Astrocyte (in vitro differentiated cells and primary cell): ENCODE data around the gene DSP. TPM values are rescaled to one million over a fixed set of nuclear protein-coding genes. Genes with fewer than 3 reads are reported as not detected.

Experiments used
- DNase-seq: peaks from one replicate; pipeline ENCODE4 v3.0.0-alpha.2; 2010; ENCODE audit warnings: low read depth
- FAIRE-seq: peaks from 2 replicates; lab custom pipeline; 2011; peaks lifted over from hg19 to GRCh38; lab: Jason Lieb, UNC
- H2AFZ ChIP-seq: 2 replicates; pipeline ENCODE4 v1.6.0; 2012; ENCODE audit warnings: low read depth, low read length, inconsistent platforms
- H3K27ac ChIP-seq: 2 replicates; pipeline ENCODE4 v1.5.1; 2011; ENCODE audit warnings: low read depth, low read length, inconsistent platforms
- H3K27me3 ChIP-seq: 2 replicates; pipeline ENCODE4 v1.6.0; 2011; ENCODE audit warnings: low read length, inconsistent platforms; ENCODE audit not compliant: insufficient read depth
- H3K36me3 ChIP-seq: 2 replicates; pipeline ENCODE4 v1.5.1; 2011; ENCODE audit warnings: low read length, inconsistent platforms; ENCODE audit not compliant: insufficient read depth
- H3K4me1 ChIP-seq: 2 replicates; pipeline ENCODE4 v1.5.1; 2011; ENCODE audit warnings: low read length, inconsistent platforms; ENCODE audit not compliant: insufficient read depth
- H3K4me2 ChIP-seq: 2 replicates; pipeline ENCODE4 v1.6.0; 2012; ENCODE audit warnings: low read length, inconsistent platforms
- H3K4me3 ChIP-seq: 2 replicates; pipeline ENCODE4 v1.5.1; 2011; ENCODE audit warnings: low read depth, mild to moderate bottlenecking, low read length, inconsistent platforms; ENCODE audit not compliant: insufficient read depth
- H3K79me2 ChIP-seq: 2 replicates; pipeline ENCODE4 v1.6.0; 2012; ENCODE audit warnings: mild to moderate bottlenecking, low read length, inconsistent platforms; ENCODE audit not compliant: insufficient read depth
- H3K9ac ChIP-seq: 2 replicates; pipeline ENCODE4 v1.6.0; 2012; ENCODE audit warnings: mild to moderate bottlenecking, low read length, inconsistent platforms
- H3K9me3 ChIP-seq: 2 replicates; pipeline ENCODE4 v1.5.1; 2012; ENCODE audit warnings: low read depth, mild to moderate bottlenecking, low read length, inconsistent platforms; ENCODE audit not compliant: insufficient read depth
- H4K20me1 ChIP-seq: 2 replicates; pipeline ENCODE4 v1.6.0; 2012; ENCODE audit warnings: low read length, inconsistent platforms; ENCODE audit not compliant: insufficient read depth
- H3K27ac Mint-ChIP-seq: one replicate; pipeline ENCODE4 v1.8.0; 2021; ENCODE audit warnings: mild to moderate bottlenecking, mixed read lengths; ENCODE audit not compliant: unreplicated experiment
- H3K27me3 Mint-ChIP-seq: one replicate; pipeline ENCODE4 v1.8.0; 2021; ENCODE audit warnings: low read depth, mixed read lengths; ENCODE audit not compliant: unreplicated experiment
- H3K36me3 Mint-ChIP-seq: one replicate; pipeline ENCODE4 v1.8.0; 2021; ENCODE audit warnings: low read depth, mixed read lengths; ENCODE audit not compliant: unreplicated experiment
- H3K4me1 Mint-ChIP-seq: one replicate; pipeline ENCODE4 v1.8.0; 2021; ENCODE audit warnings: low read depth, mixed read lengths; ENCODE audit not compliant: unreplicated experiment
- H3K4me3 Mint-ChIP-seq: one replicate; pipeline ENCODE4 v1.8.0; 2021; ENCODE audit warnings: mild to moderate bottlenecking, moderate library complexity, mixed read lengths; ENCODE audit not compliant: unreplicated experiment
- H3K9me3 Mint-ChIP-seq: one replicate; pipeline ENCODE4 v1.8.0; 2021; ENCODE audit warnings: mild to moderate bottlenecking, mixed read lengths; ENCODE audit not compliant: unreplicated experiment
- CTCF ChIP-seq: IDR thresholded peaks from 2 replicates; pipeline ENCODE4 v1.5.1; 2011; ENCODE audit warnings: low read depth, mild to moderate bottlenecking, inconsistent platforms, low read length, moderate library complexity; ENCODE audit not compliant: insufficient read depth
- EZH2 ChIP-seq: IDR thresholded peaks from 2 replicates; pipeline ENCODE4 v1.6.1; 2012; ENCODE audit warnings: mild to moderate bottlenecking, low read length, inconsistent platforms; ENCODE audit not compliant: insufficient read depth
- total RNA-seq: library from RNA; stranded (reverse); gene quantifications from 2 replicates; pipeline ENCODE4 v1.2.1, GENCODE V29; 2021

Gene DSP
- total RNA-seq, 1 donor from 2014 or later, result 468 TPM

GRCh38 chr6:7587631-7588100 is 46.2 kb downstream of the DSP start:
- peak overlapping the region; percentile 61 for H3K4me3 Mint-ChIP-seq
- FAIRE-seq, result no peak
- Histone ChIP-seq H2AFZ (no peak overlapping the region), H3K4me1 (peaks cover 15% of the 10 kb centered on the region), H4K20me1 (peaks cover 28% of the 10 kb centered on the region), H3K79me2 (peaks cover 27% of the 10 kb centered on the region), H3K27ac (no peak overlapping the region), H3K4me3 (no peak overlapping the region), H3K4me2 (peak overlapping the region; percentile 12), H3K9ac (no peak overlapping the region), H3K9me3 (no peaks in the 10 kb centered on the region), H3K36me3 (peaks cover 24% of the 10 kb centered on the region), H3K27me3 (no peaks in the 10 kb centered on the region)
- H3K4me1 Mint-ChIP-seq, result peaks cover 25% of the 10 kb centered on the region
- peaks cover 27% of the 10 kb centered on the region for H3K36me3 Mint-ChIP-seq
- H3K27me3 Mint-ChIP-seq, result no peaks in the 10 kb centered on the region
- TF ChIP-seq EZH2 (no peak), CTCF (no peak)
- peak overlapping the region; percentile 66 for H3K27ac Mint-ChIP-seq
- no peaks in the 10 kb centered on the region for H3K9me3 Mint-ChIP-seq
- DNase-seq, result peak; percentile 34

- TF ChIP-seq CTCF (no peak), EZH2 (no peak)
- Histone ChIP-seq H3K36me3 (peaks cover 15% of the 10 kb centered on the region), H2AFZ (no peak overlapping the region), H3K27ac (no peak overlapping the region), H3K9ac (no peak overlapping the region), H3K4me2 (no peak overlapping the region), H3K79me2 (peaks cover 35% of the 10 kb centered on the region), H3K4me3 (no peak overlapping the region), H3K27me3 (no peaks in the 10 kb centered on the region), H3K9me3 (no peaks in the 10 kb centered on the region), H3K4me1 (peaks cover 15% of the 10 kb centered on the region), H4K20me1 (peaks cover 32% of the 10 kb centered on the region)
- DNase-seq, result no peak
- no peak overlapping the region for H3K27ac Mint-ChIP-seq
- no peaks in the 10 kb centered on the region for H3K27me3 Mint-ChIP-seq
- no peak overlapping the region for H3K4me3 Mint-ChIP-seq
- no peak for FAIRE-seq
- no peaks in the 10 kb centered on the region for H3K9me3 Mint-ChIP-seq
- peaks cover 29% of the 10 kb centered on the region for H3K4me1 Mint-ChIP-seq
- peaks cover 19% of the 10 kb centered on the region for H3K36me3 Mint-ChIP-seq
Measured at GRCh38 chr6:7588506-7588905, 47.0 kb downstream of the DSP start.

DNA sequence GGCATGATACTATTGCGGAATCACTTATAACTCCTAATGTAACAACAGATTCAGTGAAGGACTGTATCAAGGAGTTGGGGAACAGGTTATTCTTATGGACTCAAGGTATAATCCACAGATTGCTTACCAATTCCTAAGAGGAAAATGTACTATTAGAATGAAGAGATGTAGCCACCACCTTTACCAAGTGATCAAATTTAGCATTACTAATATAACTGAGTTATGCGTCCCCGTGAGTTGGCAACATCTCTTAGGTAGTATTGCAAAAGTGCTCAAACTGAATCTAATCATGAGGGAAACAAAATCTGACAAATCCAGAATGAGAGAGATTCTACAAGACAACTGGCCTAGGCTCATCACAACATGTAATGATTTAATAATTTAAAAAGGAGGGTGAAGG is 47.8 kb downstream of the DSP start:
- peak overlapping the region; percentile 36 for H3K27ac Mint-ChIP-seq

More for the DNA sequence above, 47.8 kb downstream of the DSP start:
- H3K4me3 Mint-ChIP-seq, result peak overlapping the region; percentile 98
- H3K9me3 Mint-ChIP-seq, result no peaks in the 10 kb centered on the region
- H3K27me3 ChIP-seq, result no peaks in the 10 kb centered on the region
- peaks cover 29% of the 10 kb centered on the region for H3K4me1 Mint-ChIP-seq
- H3K27ac ChIP-seq, result no peak overlapping the region
- H2AFZ ChIP-seq, result no peak overlapping the region
- peaks cover 12% of the 10 kb centered on the region for H3K36me3 ChIP-seq
- peaks cover 28% of the 10 kb centered on the region for H4K20me1 ChIP-seq
- peak overlapping the region; percentile 27 for H3K9ac ChIP-seq
- H3K79me2 ChIP-seq, result peaks cover 39% of the 10 kb centered on the region
- peak overlapping the region; percentile 87 for H3K4me2 ChIP-seq
- H3K27me3 Mint-ChIP-seq, result no peaks in the 10 kb centered on the region
- no peak for FAIRE-seq
- no peak for DNase-seq
- H3K4me3 ChIP-seq, result no peak overlapping the region
- TF ChIP-seq EZH2 (no peak), CTCF (no peak)
- H3K36me3 Mint-ChIP-seq, result peaks cover 13% of the 10 kb centered on the region
- no peaks in the 10 kb centered on the region for H3K9me3 ChIP-seq
- peaks cover 15% of the 10 kb centered on the region for H3K4me1 ChIP-seq
